HG03571 (cell line): Measurements from ENCODE around the gene PPP1R13L.
A peak's percentile ranks its signal among the peaks of the same experiment; 100 is the strongest.
"Not testable (repeated sequence)": the region's sequence is repeated elsewhere in the genome, so short reads cannot be mapped to it uniquely, and the experiment has no call there.

Source experiments
- ATAC-seq: cut with Tn5 transposase; IDR thresholded peaks from one replicate; pipeline ENCODE4 v1.9.1; 2021; ENCODE audit not compliant: unreplicated experiment

The PPP1R13L gene

GRCh38 chr19:45431008-45431407, 26.1 kb upstream of the PPP1R13L start:
- not testable (repeated sequence) for ATAC-seq

- not testable (repeated sequence) for ATAC-seq
Measured at GRCh38 chr19:45429896-45430295, 25.0 kb upstream of the PPP1R13L start.

- ATAC-seq, result no peak
Measured at GRCh38 chr19:45428384-45429231, 23.7 kb upstream of the PPP1R13L start.

GRCh38 chr19:45424191-45425058, 19.6 kb upstream of the PPP1R13L start:
- ATAC-seq, result peak; percentile 12

- peak; percentile 36 for ATAC-seq
Measured at GRCh38 chr19:45423589-45424190, 18.8 kb upstream of the PPP1R13L start, which contains the start of gene ERCC1. Gene ERCC1, minus strand, starts transcription at chr19:45423917. Its CDS starts 543 bp downstream, at chr19:45423374.

GRCh38 chr19:45423033-45423588, 18.2 kb upstream of the PPP1R13L start:
- ATAC-seq, result peak; percentile 47

- ATAC-seq, result no peak
Measured at GRCh38 chr19:45421947-45422498, 17.2 kb upstream of the PPP1R13L start.

- no peak for ATAC-seq
Measured at GRCh38 chr19:45420871-45421270, 16.0 kb upstream of the PPP1R13L start.

GRCh38 chr19:45420356-45420755, 15.5 kb upstream of the PPP1R13L start:
- no peak for ATAC-seq

- ATAC-seq, result no peak
Measured at GRCh38 chr19:45419895-45420294, 15.0 kb upstream of the PPP1R13L start.

GRCh38 chr19:45419396-45419795, 14.5 kb upstream of the PPP1R13L start:
- peak; percentile 38 for ATAC-seq

- no peak for ATAC-seq
Measured at GRCh38 chr19:45418802-45419201, 13.9 kb upstream of the PPP1R13L start.

- no peak for ATAC-seq
Measured at GRCh38 chr19:45417151-45417550, 12.3 kb upstream of the PPP1R13L start.

- ATAC-seq, result no peak
Measured at GRCh38 chr19:45414468-45414867, 9.6 kb upstream of the PPP1R13L start.

GRCh38 chr19:45413497-45413896, 8.6 kb upstream of the PPP1R13L start:
- ATAC-seq, result no peak

GRCh38 chr19:45410330-45410729, 5.5 kb upstream of the PPP1R13L start:
- ATAC-seq, result not testable (repeated sequence)

GRCh38 chr19:45409557-45409920, 4.7 kb upstream of the PPP1R13L start:
- ATAC-seq, result no peak

- no peak for ATAC-seq
Measured at GRCh38 chr19:45408830-45409556, 4.1 kb upstream of the PPP1R13L start.

GRCh38 chr19:45408121-45408520, 3.3 kb upstream of the PPP1R13L start:
- ATAC-seq, result no peak

- not testable (repeated sequence) for ATAC-seq
Measured at GRCh38 chr19:45407585-45407984, 2.7 kb upstream of the PPP1R13L start.
